Transverse colon (tissue), 3 donors: Measurements from ENCODE around the gene NUP153.

Source experiments
- CTCF ChIP-seq, 5 experiments: fragments of 200-600 bp in 3 of 5; fragments of 450-650 bp in 2 of 5; sonication (generic) in 3 of 5; IDR thresholded peaks; 1 replicate in 2 of 5; 2 replicates in 3 of 5; pipeline ENCODE4 v1.5.1; 2016 to 2017; ENCODE audit warnings: antibody characterized with exemption in 5 of 5, inconsistent platforms in 3 of 5, mild to moderate bottlenecking in 2 of 5, moderate library complexity in 1 of 5
- POLR2A ChIP-seq: fragments of 450-650 bp; IDR thresholded peaks from one replicate; pipeline ENCODE4 v1.6.1; 2016; ENCODE audit warnings: antibody characterized with exemption, mild to moderate bottlenecking, moderate library complexity

- no peak for TF ChIP-seq CTCF (IDR thresholded peaks at IDR 0.05)
- no peak for TF ChIP-seq POLR2A
Observed at GRCh38 chr6:17656644-17657043, 50.1 kb downstream of the NUP153 start.
